ENCODE results near the gene LINGO3.
A peak's percentile ranks its signal among the peaks of the same experiment; 100 is the strongest.
"Not testable (repeated sequence)": the region's sequence is repeated elsewhere in the genome, so short reads cannot be mapped to it uniquely, and the experiment has no call there.

Gene LINGO3

GRCh38 chr19:2303211-2303798 lies 4.6 kb downstream of the LINGO3 start:
- no peak for DNase-seq

DNA sequence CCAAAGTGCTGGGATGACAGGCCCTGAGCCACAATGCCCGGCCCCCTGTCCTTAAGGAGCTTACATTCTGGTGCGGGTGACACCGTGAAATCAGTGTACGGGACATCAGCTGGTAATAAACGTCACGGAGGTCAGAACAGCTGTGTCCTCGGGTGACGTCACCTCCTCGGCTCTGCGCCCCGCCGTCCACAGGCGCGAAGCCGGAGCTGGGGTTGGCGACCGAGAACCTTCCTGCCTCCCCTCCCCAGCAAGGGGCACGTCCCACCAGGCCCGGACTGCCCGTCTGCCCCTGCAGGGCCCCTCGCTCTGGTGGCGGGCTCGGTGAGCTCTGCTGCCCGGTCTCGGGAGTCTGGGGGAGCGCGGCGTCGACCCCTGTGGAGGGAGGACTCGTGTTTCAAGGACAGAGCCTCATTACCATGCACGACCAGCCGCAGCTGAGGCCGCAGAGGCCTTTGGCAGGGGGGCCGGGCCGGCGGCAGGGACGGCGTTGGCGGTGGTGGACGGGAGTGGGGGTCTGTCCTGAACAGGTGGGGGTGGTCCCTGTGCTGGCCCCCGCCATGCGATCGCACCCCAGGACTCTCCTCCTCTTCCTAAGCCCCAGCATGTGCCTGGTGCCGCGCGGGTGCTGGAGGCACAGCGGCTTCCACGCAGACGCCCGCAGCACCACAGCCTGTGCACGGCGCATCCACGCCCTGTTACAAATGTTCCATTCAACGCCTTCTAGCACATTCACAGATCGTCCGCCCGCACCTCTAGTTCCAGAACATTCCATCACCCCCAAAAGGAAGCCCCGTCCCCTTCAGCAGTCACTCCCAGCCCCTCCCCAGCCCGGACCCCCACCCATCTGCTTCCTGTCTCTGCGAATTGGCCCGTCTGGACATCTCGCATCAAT lies 5.4 kb downstream of the LINGO3 start:
- DNase-seq, result peak; percentile 77

GRCh38 chr19:2300533-2300932 lies 7.4 kb downstream of the LINGO3 start:
- DNase-seq, result no peak

- no peak for DNase-seq
Observed at GRCh38 chr19:2296141-2296540, 11.8 kb downstream of the LINGO3 start.

- no peak for DNase-seq
Observed at GRCh38 chr19:2294687-2295335, 13.1 kb downstream of the LINGO3 start.

GRCh38 chr19:2291185-2291751 lies 16.7 kb downstream of the LINGO3 start:
- peak; percentile 39 for DNase-seq

GRCh38 chr19:2290441-2291184 lies 17.3 kb downstream of the LINGO3 start:
- DNase-seq, result peak; percentile 17

- peak; percentile 27 for DNase-seq
Observed at GRCh38 chr19:2289714-2290435, 18.1 kb downstream of the LINGO3 start.

DNA sequence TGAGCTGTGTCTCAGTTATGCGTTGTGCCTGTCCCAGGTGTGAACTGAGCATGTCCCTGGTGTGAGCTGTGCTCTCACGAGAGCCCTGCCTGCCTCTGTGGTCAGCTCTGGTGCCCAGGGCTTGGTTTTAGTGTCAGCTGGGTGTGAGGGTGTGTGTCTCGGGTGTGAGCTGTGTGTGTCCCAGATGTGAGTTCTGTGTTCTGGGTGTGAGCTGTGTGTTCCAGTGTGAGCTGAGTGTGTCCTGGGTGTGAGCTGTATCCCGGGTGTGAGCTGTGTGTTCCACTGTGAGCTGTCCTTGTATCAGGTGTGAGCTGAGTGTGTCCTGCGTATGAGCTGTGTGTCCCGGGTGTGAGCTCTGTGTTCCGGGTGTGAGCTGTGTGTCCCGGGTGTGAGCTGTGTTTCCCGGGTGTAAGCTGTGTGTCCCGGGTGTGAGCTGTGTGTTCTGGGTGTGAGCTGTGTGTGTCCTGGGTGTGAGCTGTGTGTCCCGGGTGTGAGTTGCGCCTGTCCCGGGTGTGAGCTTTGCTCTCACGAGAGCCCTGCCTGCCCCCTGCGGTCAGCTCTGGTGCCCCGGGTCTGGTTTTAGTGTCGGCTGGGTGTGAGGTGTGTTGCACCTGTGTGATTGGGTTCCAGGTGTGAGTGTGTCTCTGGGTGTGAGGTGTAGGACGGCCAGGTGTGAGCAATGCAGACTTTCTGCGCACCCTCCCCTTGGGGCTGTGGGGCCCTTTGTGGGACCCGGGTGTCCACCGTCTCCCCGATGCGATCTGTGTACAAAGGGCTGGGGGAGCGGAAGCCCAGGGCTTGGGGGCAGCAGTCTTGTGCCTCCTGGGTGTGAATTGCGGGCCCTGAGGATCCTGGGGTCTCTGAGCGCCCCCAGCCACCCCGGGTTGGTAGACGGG lies 18.9 kb downstream of the LINGO3 start:
- peak; percentile 11 for DNase-seq

GRCh38 chr19:2288338-2288817 lies 19.6 kb downstream of the LINGO3 start:
- DNase-seq, result no peak

DNA sequence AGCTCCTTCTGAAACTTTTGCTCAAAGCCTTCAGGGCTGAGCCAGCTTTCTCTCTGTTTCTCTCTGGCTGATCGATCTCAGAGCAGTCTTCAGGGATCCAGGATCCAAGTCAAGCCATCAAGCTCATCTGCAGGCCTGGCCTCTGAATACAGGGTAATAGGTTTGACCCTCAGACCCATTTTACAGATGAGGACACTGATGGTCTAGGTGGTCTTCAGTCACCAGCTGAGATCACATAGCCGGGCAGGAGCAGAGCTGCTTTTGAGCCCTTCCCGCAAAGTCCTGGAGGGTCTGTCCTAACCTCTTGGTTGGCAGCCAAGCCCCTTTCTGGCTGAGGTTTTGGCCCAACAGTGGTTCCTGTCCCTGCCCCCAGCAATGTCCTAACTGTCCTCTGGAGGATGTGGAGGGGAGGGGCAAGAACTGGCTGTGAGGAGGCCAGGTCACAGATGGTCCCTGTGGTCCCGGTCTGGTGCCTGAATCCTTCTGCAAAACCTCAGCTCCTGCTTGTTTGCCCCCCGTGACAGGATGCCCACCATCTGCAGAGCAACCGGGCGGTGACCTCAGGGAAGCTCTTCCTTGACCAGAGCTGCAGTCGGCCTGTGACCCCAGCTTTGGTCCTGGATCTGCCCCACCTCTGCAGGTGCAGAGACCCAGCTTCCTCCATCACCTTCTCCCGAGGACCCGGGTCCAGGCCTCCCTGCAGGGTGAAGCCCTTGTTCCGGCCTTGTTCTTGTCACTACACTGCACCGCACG lies 20.2 kb downstream of the LINGO3 start:
- DNase-seq, result peak; percentile 16

DNA sequence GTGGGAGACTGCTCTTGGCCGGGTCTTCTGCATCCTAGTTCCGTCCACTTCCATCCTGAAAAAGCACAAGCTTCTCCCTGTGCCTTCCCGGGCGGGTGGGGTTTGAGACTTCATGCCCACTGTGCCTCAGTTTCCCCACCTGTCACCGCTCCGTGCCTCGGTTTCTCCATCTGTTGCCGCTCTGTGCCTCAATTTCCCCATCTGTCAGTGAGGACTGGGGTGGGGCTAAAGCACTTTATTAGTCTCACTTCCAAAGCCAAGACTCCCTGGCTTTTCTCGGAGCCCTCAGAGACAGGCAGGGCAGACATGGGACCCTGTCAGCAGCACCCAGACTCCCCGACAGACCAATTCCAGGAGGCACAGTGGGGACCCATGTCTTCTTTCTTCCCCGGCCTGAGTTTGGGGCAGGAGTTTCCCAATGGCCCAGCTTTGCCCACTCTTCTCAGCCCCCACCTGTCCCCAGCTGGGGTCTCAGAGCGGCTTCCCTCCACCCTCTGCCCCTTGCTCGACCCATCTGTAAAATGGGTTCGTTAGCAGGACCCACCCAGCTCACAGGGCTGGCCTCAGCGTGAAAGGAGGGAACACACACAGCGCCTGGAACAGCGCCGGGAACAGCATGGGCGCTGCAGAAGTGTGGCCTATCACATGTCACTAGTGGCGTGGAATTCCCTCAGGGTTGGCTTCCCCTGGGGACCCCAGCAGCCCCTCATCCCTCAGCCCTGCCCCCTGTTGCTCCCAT lies 21.4 kb downstream of the LINGO3 start:
- peak; percentile 9 for DNase-seq

- DNase-seq, result no peak
Observed at GRCh38 chr19:2283835-2284507, 24.0 kb downstream of the LINGO3 start.

DNA sequence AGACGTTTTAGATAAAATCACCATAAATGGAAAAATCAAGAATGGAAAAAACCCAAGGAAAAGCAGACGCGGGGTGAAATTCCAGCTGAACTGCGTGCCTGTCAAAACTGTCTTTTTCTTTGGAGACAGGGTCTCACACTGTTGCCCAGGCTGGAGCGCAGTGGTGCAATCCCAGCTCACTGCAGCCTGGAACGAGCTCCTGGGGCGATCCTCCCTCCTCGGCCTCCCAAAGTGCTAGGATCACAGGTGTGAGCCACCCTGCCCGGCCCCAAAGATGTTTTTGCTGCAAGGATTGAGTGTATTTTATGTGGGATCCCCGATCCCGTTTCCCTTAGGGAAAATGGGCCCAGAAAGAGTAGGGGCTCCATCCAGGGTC lies 25.1 kb downstream of the LINGO3 start:
- no peak for DNase-seq

DNA sequence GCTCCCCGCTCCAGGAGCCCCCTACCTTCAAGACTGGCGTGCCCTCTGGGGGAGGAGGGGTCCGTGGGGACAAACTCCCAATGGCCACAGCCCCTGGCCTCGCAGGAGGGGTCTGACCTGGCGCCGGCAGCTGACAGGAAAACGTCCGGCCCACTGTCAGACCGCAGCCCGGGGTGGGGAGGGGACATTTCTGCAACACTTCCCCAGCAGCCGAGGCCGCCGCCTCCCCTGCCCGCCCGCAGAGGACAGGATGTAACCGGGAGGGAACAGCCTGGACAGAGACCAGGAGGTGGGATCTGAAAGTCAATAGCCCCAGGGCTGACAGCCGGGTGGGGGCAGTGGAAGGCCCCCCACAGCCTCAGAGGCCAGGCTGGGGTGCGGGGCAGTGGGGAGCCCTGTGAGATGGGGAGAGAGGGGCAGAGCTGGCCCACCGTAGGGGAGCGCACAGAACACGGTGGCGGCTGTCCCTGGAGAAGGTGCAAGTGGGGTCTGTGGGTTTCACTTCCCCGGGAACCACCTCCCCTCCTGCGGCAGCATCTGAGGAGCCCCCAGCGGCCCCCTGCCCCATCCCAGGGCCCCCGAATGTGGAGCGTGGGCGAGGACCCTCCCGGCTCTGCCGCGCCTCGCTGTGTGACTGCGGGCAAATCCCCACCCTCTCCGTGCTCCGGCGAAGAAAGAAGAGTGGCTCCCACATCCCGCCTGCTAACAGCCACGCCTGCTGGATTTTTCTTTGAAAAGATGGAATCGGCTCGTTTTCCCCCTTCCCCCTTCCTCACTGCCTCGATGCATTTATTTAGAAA lies 25.7 kb downstream of the LINGO3 start, which contains the start of gene PEAK3:
TSS of gene PEAK3 (minus strand) at position 114 of the 800 bp plus-strand sequence. CDS start 1,244 bp downstream, outside the sequence.
- peak; percentile 80 for DNase-seq

DNA sequence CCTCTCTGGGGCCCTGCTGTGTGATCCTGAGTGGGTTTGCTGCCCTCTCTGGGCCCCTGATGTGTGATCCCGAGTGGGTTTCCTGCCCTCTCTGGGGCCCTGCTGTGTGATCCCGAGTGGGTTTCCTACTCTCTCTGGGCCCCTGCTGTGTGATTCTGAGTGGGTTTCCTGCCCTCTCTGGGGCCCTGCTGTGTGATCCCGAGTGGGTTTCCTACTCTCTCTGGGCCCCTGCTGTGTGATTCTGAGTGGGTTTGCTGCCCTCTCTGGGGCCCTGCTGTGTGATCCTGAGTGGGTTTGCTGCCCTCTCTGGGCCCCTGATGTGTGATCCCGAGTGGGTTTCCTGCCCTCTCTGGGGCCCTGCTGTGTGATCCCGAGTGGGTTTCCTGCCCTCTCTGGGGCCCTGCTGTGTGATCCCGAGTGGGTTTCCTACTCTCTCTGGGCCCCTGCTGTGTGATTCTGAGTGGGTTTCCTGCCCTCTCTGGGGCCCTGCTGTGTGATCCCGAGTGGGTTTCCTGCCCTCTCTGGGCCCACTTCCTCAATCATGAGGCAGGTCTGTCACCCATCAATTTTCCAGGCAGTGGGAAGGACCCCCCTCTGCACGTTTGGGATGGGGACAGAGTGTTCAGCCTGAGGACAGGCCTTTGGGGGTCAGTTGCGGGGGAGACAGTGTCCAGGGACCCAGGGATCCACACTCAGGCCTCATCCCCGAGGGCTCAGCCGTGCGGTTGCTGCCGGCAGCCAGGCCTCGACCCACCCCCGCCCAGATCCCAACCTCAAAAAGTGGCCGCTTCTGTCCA lies 26.5 kb downstream of the LINGO3 start:
- not testable (repeated sequence) for DNase-seq

All from right hindlimb (tissue), 1 donor.